NCI-H2171 treated with DMSO at 0.1 percent for 48 hours (cell line): ENCODE data around the gene TRMT1L.

ENCODE experiments used
- DNase-seq: peaks from one replicate; lab custom pipeline; 2025; lab: John Stamatoyannopoulos, UW

Gene TRMT1L

GRCh38 chr1:185129708-185130107, 27.0 kb downstream of the TRMT1L start:
- no peak for DNase-seq

GRCh38 chr1:185112356-185112755, 44.4 kb downstream of the TRMT1L start:
- no peak for DNase-seq

GRCh38 chr1:185111873-185112272, 44.9 kb downstream of the TRMT1L start:
- no peak for DNase-seq

GRCh38 chr1:185110145-185110544, 46.6 kb downstream of the TRMT1L start:
- DNase-seq: no peak

- no peak for DNase-seq
Measured at GRCh38 chr1:185108321-185108720, 48.4 kb downstream of the TRMT1L start.

GRCh38 chr1:185105121-185105520, 51.6 kb downstream of the TRMT1L start:
- no peak for DNase-seq

GRCh38 chr1:185104083-185104482, 52.7 kb downstream of the TRMT1L start:
- DNase-seq: no peak

GRCh38 chr1:185096531-185096930, 60.2 kb downstream of the TRMT1L start:
- DNase-seq: no peak

GRCh38 chr1:185094761-185095160, 62.0 kb downstream of the TRMT1L start:
- no peak for DNase-seq

- no peak for DNase-seq
Measured at GRCh38 chr1:185091480-185091879, 65.3 kb downstream of the TRMT1L start.

- DNase-seq: no peak
Measured at GRCh38 chr1:185087746-185088145, 69.0 kb downstream of the TRMT1L start.

GRCh38 chr1:185087101-185087500, 69.7 kb downstream of the TRMT1L start:
- no peak for DNase-seq

- DNase-seq: no peak
Measured at GRCh38 chr1:185083818-185084217, 72.9 kb downstream of the TRMT1L start.

- no peak for DNase-seq
Measured at GRCh38 chr1:185080422-185080821, 76.3 kb downstream of the TRMT1L start.

- DNase-seq: no peak
Measured at GRCh38 chr1:185077374-185077773, 79.4 kb downstream of the TRMT1L start.

GRCh38 chr1:185075476-185075875, 81.3 kb downstream of the TRMT1L start:
- DNase-seq: no peak

GRCh38 chr1:185074307-185074706, 82.4 kb downstream of the TRMT1L start:
- DNase-seq: no peak

- DNase-seq: no peak
Measured at GRCh38 chr1:185073725-185074124, 83.0 kb downstream of the TRMT1L start.

- no peak for DNase-seq
Measured at GRCh38 chr1:185070051-185070450, 86.7 kb downstream of the TRMT1L start.

GRCh38 chr1:185069202-185069772, 87.5 kb downstream of the TRMT1L start:
- DNase-seq: no peak

- no peak for DNase-seq
Measured at GRCh38 chr1:185068341-185068740, 88.4 kb downstream of the TRMT1L start.
